Osteocyte (in vitro differentiated cells): Measurements from ENCODE around the gene PYGB. TPM values are rescaled to one million over a fixed set of nuclear protein-coding genes. Genes with fewer than 3 reads are reported as not detected.

Experiments
- DNase-seq: peaks from one replicate; pipeline ENCODE4 v3.0.0; 2021; ENCODE audit warnings: mixed read lengths; ENCODE audit not compliant: unreplicated experiment; ENCODE audit errors: extremely low spot score
- H3K27ac Mint-ChIP-seq: one replicate; pipeline ENCODE4 v1.8.0; 2021; ENCODE audit warnings: mild to moderate bottlenecking, mixed read lengths; ENCODE audit not compliant: unreplicated experiment
- H3K27me3 Mint-ChIP-seq: one replicate; pipeline ENCODE4 v1.8.0; 2021; ENCODE audit warnings: mixed read lengths; ENCODE audit not compliant: unreplicated experiment
- H3K36me3 Mint-ChIP-seq: one replicate; pipeline ENCODE4 v1.8.0; 2021; ENCODE audit warnings: mixed read lengths; ENCODE audit not compliant: unreplicated experiment
- H3K4me1 Mint-ChIP-seq: one replicate; pipeline ENCODE4 v1.8.0; 2021; ENCODE audit warnings: mixed read lengths; ENCODE audit not compliant: unreplicated experiment
- H3K4me3 Mint-ChIP-seq: one replicate; pipeline ENCODE4 v1.8.0; 2021; ENCODE audit warnings: mild to moderate bottlenecking, moderate library complexity, mixed read lengths; ENCODE audit not compliant: unreplicated experiment
- H3K9me3 Mint-ChIP-seq: one replicate; pipeline ENCODE4 v1.8.0; 2021; ENCODE audit warnings: mixed read lengths; ENCODE audit not compliant: unreplicated experiment
- total RNA-seq: library from RNA; stranded (reverse); gene quantifications from 2 replicates; pipeline ENCODE4 v1.2.1, GENCODE V29; 2021
- TF ChIP-seq, protein P1 (sequence below): fragments of 200-600 bp; sonication (generic); IDR thresholded peaks from 2 replicates; pipeline ENCODE4 v1.5.0; 2021; ENCODE audit warnings: antibody characterized with exemption, mild to moderate bottlenecking, moderate library complexity

The PYGB gene
- total RNA-seq, 1 donor from 2014 or later: 234 TPM

DNA sequence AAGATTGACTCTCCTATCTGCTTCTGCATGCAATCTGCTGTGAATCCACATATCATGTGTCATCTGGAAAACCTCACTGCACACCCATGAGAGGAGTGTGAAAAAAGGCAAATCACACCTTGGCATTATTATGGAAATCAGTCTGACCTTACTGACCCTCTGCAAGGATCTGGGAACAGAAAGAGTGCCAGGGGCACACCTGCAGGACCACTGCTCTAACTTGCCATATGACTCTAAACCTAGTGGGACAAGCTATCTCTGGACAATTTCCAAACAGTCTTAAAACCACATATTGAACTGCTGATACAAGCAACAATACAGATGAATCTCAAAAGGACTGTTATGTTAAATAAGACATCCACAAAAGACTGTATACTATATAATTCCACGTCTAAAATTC, 92.5 kb downstream of the PYGB start:
- peaks cover 4% of the 10 kb centered on the region for H3K4me1 Mint-ChIP-seq
- TF ChIP-seq, protein P1, sequence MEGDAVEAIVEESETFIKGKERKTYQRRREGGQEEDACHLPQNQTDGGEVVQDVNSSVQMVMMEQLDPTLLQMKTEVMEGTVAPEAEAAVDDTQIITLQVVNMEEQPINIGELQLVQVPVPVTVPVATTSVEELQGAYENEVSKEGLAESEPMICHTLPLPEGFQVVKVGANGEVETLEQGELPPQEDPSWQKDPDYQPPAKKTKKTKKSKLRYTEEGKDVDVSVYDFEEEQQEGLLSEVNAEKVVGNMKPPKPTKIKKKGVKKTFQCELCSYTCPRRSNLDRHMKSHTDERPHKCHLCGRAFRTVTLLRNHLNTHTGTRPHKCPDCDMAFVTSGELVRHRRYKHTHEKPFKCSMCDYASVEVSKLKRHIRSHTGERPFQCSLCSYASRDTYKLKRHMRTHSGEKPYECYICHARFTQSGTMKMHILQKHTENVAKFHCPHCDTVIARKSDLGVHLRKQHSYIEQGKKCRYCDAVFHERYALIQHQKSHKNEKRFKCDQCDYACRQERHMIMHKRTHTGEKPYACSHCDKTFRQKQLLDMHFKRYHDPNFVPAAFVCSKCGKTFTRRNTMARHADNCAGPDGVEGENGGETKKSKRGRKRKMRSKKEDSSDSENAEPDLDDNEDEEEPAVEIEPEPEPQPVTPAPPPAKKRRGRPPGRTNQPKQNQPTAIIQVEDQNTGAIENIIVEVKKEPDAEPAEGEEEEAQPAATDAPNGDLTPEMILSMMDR: no peak
- H3K9me3 Mint-ChIP-seq: no peaks in the 10 kb centered on the region
- H3K4me3 Mint-ChIP-seq: no peak overlapping the region
- no peak overlapping the region for H3K27ac Mint-ChIP-seq
- no peak for DNase-seq
- peaks cover 3% of the 10 kb centered on the region for H3K36me3 Mint-ChIP-seq
- no peaks in the 10 kb centered on the region for H3K27me3 Mint-ChIP-seq

DNA sequence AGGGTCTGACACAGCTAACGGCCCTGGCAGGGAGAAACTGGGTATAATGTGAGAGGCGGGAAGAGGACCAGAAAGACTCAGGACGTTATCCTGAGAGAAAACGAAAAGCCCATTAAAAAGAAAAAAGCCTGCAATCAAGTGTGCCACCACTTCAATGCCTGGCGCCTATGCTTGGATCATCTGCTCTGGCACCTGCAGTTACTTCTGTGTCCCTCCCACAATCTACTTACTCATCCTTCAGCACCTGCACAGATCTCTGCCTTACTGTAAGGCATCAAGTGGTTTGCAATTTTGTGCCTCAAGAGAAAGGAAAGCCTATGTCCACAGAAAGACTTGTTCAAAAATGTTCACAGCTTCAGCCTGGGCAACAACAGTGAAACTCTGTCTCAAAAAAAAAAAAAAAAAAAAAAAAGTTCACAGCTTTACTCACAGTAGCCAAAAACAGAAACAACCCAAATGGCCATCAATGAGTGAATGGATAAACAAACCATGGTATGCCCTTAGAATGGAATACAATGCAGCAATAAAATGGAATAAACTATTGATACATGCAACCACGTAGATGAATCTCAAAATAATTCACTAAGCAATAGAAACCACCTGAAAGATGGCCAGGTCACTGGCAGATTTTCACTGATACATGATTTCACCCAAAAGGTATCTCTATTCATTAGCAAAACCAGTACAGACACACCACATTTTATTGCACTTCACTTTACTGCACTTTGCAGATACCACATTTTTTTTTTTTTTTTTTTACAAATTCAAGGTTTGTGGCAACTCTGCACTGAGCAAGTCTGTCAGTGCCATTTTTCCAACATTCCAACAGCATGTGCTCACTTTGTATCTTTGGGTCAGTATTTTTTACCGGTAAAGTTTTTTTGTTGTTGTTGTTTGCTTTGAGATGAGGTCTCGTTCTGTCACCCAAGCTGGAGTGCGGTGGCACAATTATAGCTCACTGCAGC, 94.1 kb downstream of the PYGB start:
- no peak overlapping the region for H3K4me3 Mint-ChIP-seq
- DNase-seq: no peak
- no peak overlapping the region for H3K27ac Mint-ChIP-seq
- H3K4me1 Mint-ChIP-seq: peaks cover 4% of the 10 kb centered on the region
- no peaks in the 10 kb centered on the region for H3K27me3 Mint-ChIP-seq
- H3K9me3 Mint-ChIP-seq: no peaks in the 10 kb centered on the region
- TF ChIP-seq, protein P1: no peak
- H3K36me3 Mint-ChIP-seq: peaks cover 3% of the 10 kb centered on the region

DNA sequence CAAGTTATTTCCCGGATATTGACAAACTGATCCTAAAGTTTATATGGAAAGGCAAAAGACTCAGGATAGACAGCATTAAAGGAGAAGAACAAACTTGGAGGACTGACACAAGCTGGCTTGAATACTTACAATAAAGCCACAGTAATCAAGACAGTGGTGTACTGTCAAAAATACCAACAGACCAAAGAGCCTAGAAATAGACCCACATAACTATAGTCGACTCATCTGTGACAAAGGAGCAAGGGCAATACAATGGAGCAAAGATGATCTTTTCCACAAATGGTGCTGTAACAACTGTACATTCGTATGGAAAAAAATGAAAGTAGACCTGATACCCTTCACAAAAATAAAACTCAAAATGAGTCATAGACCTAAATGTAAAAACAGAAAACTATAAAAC, 96.7 kb downstream of the PYGB start:
- DNase-seq: no peak
- Mint-ChIP-seq H3K4me3 (no peak overlapping the region), H3K9me3 (no peaks in the 10 kb centered on the region), H3K27ac (no peak overlapping the region), H3K36me3 (no peaks in the 10 kb centered on the region), H3K4me1 (no peaks in the 10 kb centered on the region), H3K27me3 (no peaks in the 10 kb centered on the region)
- TF ChIP-seq, protein P1: no peak

DNA sequence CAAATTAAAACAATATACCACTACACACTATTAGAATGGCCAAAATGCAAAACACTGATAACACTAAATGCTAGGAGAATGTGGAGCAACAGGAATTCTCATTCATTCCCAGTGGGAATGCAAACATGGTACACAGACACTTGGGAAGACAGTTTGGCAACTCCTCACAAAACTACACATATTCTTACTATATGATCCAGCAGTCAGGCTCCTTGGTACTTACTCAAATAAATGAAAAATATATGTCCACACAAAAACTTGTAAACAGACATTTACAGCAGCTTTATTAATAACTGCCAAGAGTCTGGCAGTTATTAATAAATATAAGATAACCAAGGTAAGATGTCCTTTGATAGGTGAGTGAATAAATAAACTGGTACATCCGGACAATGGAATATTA, 97.8 kb downstream of the PYGB start:
- H3K4me3 Mint-ChIP-seq: no peak overlapping the region
- TF ChIP-seq, protein P1: no peak
- H3K27me3 Mint-ChIP-seq: no peaks in the 10 kb centered on the region
- no peak for DNase-seq
- no peaks in the 10 kb centered on the region for H3K36me3 Mint-ChIP-seq
- H3K27ac Mint-ChIP-seq: no peak overlapping the region
- H3K4me1 Mint-ChIP-seq: no peaks in the 10 kb centered on the region
- H3K9me3 Mint-ChIP-seq: no peaks in the 10 kb centered on the region

DNA sequence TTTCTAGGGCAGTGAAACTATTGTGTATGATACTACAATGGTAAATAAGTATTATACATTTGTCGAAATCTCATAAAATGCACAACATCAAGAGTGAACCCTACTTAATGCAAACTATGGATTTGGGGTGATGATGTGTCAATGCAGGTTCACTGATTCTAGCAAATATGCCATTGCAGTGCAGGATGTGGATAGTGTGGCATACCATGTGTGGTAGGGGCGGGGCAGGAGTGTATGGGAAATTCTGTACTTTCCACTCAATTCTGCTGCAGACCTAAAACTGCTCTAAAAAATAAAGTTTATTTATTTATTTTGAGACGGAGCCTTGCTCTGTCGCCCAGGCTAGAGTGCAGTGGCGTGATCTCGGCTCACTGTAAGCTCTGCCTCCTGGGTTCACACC, 98.5 kb downstream of the PYGB start:
- H3K36me3 Mint-ChIP-seq: no peaks in the 10 kb centered on the region
- TF ChIP-seq, protein P1: no peak

More for the DNA sequence above, 98.5 kb downstream of the PYGB start:
- Mint-ChIP-seq H3K4me1 (no peaks in the 10 kb centered on the region), H3K9me3 (no peaks in the 10 kb centered on the region), H3K4me3 (no peak overlapping the region), H3K27ac (no peak overlapping the region), H3K27me3 (no peaks in the 10 kb centered on the region)
- DNase-seq: no peak
